Measurements from ENCODE around the gene APBA2. TPM values are rescaled to one million over a fixed set of nuclear protein-coding genes. Genes with fewer than 3 reads are reported as not detected.

APBA2 gene
- total RNA-seq, 4 donors from 2014 or later = 3.3 to 5.4 (median 4.5) TPM

DNA sequence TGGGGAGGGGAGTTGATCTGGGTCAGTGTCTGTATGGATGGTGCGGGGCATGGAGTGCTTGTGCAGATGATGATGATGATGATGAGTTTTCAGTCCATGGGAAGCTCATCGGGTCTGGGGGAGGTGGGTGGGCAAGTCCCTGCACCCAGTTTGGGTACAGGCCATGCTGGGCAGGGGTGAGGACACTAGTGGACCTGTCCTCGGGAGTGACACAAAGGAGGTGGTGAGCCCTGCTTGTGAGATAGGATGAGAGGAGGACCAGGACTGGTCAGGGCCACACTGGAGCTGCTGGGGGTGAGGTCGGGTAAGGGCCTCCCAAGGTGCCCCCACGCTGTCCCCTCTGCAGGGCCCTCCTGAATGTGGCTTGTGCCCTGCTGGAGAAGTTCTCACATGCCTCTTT is 177.9 kb downstream of the APBA2 start:
- H3K9me3 ChIP-seq = peaks cover 0 to 12% (median 0%) of the 10 kb centered on the region in 4 donors
- no peak overlapping the region for H3K27ac ChIP-seq
- 89 to 90% methylated on average over 5 of the region's 5 CpGs for WGBS, 2 donors
- H3K36me3 ChIP-seq = no peaks in the 10 kb centered on the region
- no peak overlapping the region for H3K4me3 ChIP-seq
- H3K4me1 ChIP-seq = no peaks in the 10 kb centered on the region
- DNase-seq (ENCODE audit: low spot score in 2 of 2) = no peak
- no peak for TF ChIP-seq POLR2A (IDR thresholded peaks at IDR 0.05)
- TF ChIP-seq, protein P1, sequence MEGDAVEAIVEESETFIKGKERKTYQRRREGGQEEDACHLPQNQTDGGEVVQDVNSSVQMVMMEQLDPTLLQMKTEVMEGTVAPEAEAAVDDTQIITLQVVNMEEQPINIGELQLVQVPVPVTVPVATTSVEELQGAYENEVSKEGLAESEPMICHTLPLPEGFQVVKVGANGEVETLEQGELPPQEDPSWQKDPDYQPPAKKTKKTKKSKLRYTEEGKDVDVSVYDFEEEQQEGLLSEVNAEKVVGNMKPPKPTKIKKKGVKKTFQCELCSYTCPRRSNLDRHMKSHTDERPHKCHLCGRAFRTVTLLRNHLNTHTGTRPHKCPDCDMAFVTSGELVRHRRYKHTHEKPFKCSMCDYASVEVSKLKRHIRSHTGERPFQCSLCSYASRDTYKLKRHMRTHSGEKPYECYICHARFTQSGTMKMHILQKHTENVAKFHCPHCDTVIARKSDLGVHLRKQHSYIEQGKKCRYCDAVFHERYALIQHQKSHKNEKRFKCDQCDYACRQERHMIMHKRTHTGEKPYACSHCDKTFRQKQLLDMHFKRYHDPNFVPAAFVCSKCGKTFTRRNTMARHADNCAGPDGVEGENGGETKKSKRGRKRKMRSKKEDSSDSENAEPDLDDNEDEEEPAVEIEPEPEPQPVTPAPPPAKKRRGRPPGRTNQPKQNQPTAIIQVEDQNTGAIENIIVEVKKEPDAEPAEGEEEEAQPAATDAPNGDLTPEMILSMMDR (IDR thresholded peaks at IDR 0.05) = no peak
- no peak for TF ChIP-seq EP300 (IDR thresholded peaks at IDR 0.05)
- H3K27me3 ChIP-seq = no peaks in the 10 kb centered on the region

DNA sequence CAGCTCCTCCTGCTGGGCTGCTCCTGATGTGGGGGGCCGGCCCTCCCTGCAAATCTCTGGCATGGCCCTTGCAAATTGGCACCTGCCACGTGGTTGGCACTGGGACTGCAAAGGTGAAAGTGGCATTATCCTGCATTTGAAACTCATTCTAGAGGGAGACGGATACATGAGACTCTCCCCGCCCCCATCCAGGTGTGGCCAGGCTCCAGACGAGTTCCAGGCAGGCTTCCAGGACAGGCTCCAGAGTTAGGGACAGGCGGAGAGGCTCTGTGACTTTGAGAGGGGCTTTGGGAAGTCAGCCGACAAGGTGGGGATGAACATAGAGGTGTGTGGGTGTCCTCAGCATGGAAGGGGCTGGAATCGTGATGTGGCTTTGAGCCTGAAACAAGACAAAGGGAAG is 178.5 kb downstream of the APBA2 start:
- WGBS, 2 donors = 81% methylated on average over 8 of the region's 8 CpGs
- TF ChIP-seq POLR2A (IDR thresholded peaks at IDR 0.05) = no peak
- no peak for TF ChIP-seq EP300 (IDR thresholded peaks at IDR 0.05)
- TF ChIP-seq, protein P1 (IDR thresholded peaks at IDR 0.05) = no peak
- Histone ChIP-seq H3K27ac (no peak overlapping the region), H3K4me1 (no peaks in the 10 kb centered on the region), H3K9me3 (peaks cover 0 to 10% (median 0%) of the 10 kb centered on the region in 4 donors), H3K27me3 (no peaks in the 10 kb centered on the region), H3K4me3 (no peak overlapping the region), H3K36me3 (no peaks in the 10 kb centered on the region)
- no peak for DNase-seq (ENCODE audit: low spot score in 2 of 2)

DNA sequence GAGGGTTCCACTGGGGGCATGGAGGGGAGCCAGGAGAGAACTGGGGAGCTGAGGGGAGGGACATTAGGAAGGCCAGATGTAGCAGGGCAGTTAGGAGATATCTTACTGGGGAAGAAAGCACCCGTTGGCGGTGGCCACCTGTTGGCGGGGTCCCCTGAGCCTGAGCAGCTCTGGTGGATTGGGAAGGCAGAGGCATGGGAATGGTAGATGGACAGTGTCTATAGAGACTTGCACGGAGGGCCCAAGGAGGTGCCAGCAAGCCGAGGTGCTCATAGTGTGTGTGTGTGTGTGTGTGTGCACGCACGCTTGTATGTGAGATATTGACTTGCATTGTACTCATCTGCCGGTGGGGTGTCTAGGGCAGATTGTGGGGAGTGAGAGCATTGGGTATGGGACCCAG is 179.0 kb downstream of the APBA2 start:
- Histone ChIP-seq H3K4me1 (no peaks in the 10 kb centered on the region), H3K27ac (no peak overlapping the region), H3K9me3 (peaks cover 0 to 10% (median 0%) of the 10 kb centered on the region in 4 donors), H3K27me3 (no peaks in the 10 kb centered on the region), H3K4me3 (no peak overlapping the region), H3K36me3 (no peaks in the 10 kb centered on the region)
- 93% methylated on average over 8 of the region's 8 CpGs for WGBS, 2 donors
- DNase-seq (ENCODE audit: low spot score in 2 of 2) = no peak
- TF ChIP-seq, protein P1 (IDR thresholded peaks at IDR 0.05) = no peak
- TF ChIP-seq EP300 (IDR thresholded peaks at IDR 0.05) = no peak

DNA sequence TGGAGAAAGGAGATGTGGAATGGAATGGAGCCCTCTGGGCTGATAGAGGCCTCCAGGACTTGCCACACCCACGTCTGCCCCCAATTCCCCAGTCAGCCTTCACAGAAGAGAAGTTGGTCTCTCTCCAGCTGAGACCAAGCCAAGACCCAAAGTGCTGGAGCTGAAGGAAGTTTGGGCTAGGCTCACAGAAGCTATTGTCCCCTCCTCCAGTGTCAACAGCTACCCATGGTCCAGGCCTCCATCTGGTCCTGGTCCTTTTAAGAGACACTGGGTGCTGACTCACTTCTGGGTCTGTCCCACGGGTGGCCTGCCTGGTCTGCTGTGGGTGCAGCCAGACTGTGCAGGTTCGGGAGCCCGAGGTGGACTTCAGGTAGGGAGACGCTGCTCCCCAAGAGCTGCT is 179.8 kb downstream of the APBA2 start:
- TF ChIP-seq POLR2A (IDR thresholded peaks at IDR 0.05) (no peak), EP300 (IDR thresholded peaks at IDR 0.05) (no peak)
- TF ChIP-seq, protein P1 (IDR thresholded peaks at IDR 0.05) = no peak
- Histone ChIP-seq H3K4me1 (no peaks in the 10 kb centered on the region), H3K27me3 (no peaks in the 10 kb centered on the region), H3K9me3 (peaks cover 0 to 9% (median 0%) of the 10 kb centered on the region in 4 donors), H3K4me3 (no peak overlapping the region), H3K36me3 (no peaks in the 10 kb centered on the region), H3K27ac (no peak overlapping the region)
- no peak for DNase-seq (ENCODE audit: low spot score in 2 of 2)
- WGBS, 2 donors = 72 to 81% methylated on average over 5 of the region's 5 CpGs

DNA sequence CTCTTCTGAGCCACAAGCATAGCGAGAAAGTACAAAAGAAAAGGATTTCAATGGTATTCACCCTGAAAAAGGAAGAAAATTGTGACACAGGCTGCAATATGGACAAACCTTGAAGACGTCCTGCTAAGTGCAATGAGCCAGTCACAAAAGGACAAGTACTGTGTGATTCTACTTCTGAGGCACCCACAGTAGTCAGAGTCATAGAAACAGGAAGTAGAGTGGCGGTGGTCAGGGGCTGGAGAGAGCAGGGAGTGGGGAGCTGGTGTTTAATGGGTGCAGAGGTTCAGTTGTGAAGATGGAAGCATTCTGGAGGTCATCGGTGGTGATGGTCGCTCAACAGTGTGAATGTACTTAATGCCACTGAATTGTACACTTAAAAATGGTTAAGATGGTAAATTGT is 180.5 kb downstream of the APBA2 start:
- Histone ChIP-seq H3K27me3 (no peaks in the 10 kb centered on the region), H3K4me1 (no peaks in the 10 kb centered on the region), H3K4me3 (no peak overlapping the region), H3K9me3 (peaks cover 0 to 9% (median 0%) of the 10 kb centered on the region in 4 donors), H3K36me3 (no peaks in the 10 kb centered on the region), H3K27ac (no peak overlapping the region)
- no peak for TF ChIP-seq POLR2A (IDR thresholded peaks at IDR 0.05)
- no peak for TF ChIP-seq EP300 (IDR thresholded peaks at IDR 0.05)
- TF ChIP-seq, protein P1 (IDR thresholded peaks at IDR 0.05) = no peak
- no peak for DNase-seq (ENCODE audit: low spot score in 2 of 2)
- WGBS, 2 donors = 93 to 95% methylated on average over 5 of the region's 5 CpGs

Data from tibial nerve (tissue), 4 donors.